Measurements from ENCODE around the gene BCL2L2. TPM values are rescaled to one million over a fixed set of nuclear protein-coding genes. Genes with fewer than 3 reads are reported as not detected.

The BCL2L2 gene
- total RNA-seq, 2 experiments from 2014 or later, result 0.69 to 0.99 TPM

GRCh38 chr14:23297611-23298277, 8.9 kb upstream of the BCL2L2 start:
- CTCF ChIA-PET, result no interaction called here
- POLR2A ChIA-PET, result no interaction called here

GRCh38 chr14:23299211-23299957, 7.2 kb upstream of the BCL2L2 start:
- POLR2A ChIA-PET, result interaction anchor here (1.5 kb wide), 1 partner anchor 13 kb away, joined by 3 read pairs; the partner anchor contains the start of gene HOMEZ
- CTCF ChIA-PET, result interaction anchor here (1.3 to 3.8 kb wide), 3 partner anchors 9 to 179 kb away, joined by 3 to 20 read pairs (median 5); no protein-coding TSS in a partner anchor

- CTCF ChIA-PET, result interaction anchor here (1.9 to 4.5 kb wide), 4 partner anchors 10 to 205 kb away, joined by 5 to 47 read pairs (median 14); partner anchors contain the start of genes ACIN1, C14orf119 and PABPN1
- POLR2A ChIA-PET, result interaction anchor here (0.6 to 3.4 kb wide), 4 partner anchors 14 to 208 kb away, joined by 3 to 73 read pairs (median 3); partner anchors contain the start of genes ACIN1, HOMEZ and PABPN1
These were observed 6.5 kb upstream of the BCL2L2 start for GRCh38 chr14:23299986-23300686.

- POLR2A ChIA-PET, result interaction anchor here (0.6 to 3.4 kb wide), 5 partner anchors 14 to 208 kb away, joined by 3 to 73 read pairs (median 3); partner anchors contain the start of genes ACIN1, HOMEZ and PABPN1
- CTCF ChIA-PET, result interaction anchor here (1.4 to 4.5 kb wide), 6 partner anchors 10 to 206 kb away, joined by 5 to 47 read pairs (median 8); partner anchors contain the start of genes ACIN1, C14orf119, HOMEZ and PABPN1
These were observed 5.9 kb upstream of the BCL2L2 start for GRCh38 chr14:23300687-23301223.

- POLR2A ChIA-PET, result interaction anchor here (0.9 to 3.4 kb wide), 6 partner anchors 16 to 207 kb away, joined by 3 to 73 read pairs (median 5); partner anchors contain the start of genes ACIN1, C14orf119, HOMEZ and PABPN1
- CTCF ChIA-PET, result interaction anchor here (1.3 to 4.5 kb wide), 7 partner anchors 11 to 294 kb away, joined by 3 to 47 read pairs (median 7); partner anchors contain the start of genes ACIN1, C14orf119, HOMEZ and PABPN1
These were observed 5.2 kb upstream of the BCL2L2 start for GRCh38 chr14:23301288-23301968.

- CTCF ChIA-PET, result interaction anchor here (1.3 to 4.5 kb wide), 9 partner anchors 9 to 732 kb away, joined by 3 to 47 read pairs (median 5); partner anchors contain the start of genes ACIN1, C14orf119, HOMEZ and PABPN1
- POLR2A ChIA-PET, result interaction anchor here (0.9 to 3.4 kb wide), 6 partner anchors 16 to 207 kb away, joined by 3 to 73 read pairs (median 5); partner anchors contain the start of genes ACIN1, C14orf119, HOMEZ and PABPN1
These were observed 4.7 kb upstream of the BCL2L2 start for GRCh38 chr14:23301969-23302289.

- POLR2A ChIA-PET, result interaction anchor here (0.5 to 3.4 kb wide), 11 partner anchors 16 to 1743 kb away, joined by 3 to 73 read pairs (median 4); partner anchors contain the start of genes ACIN1, C14orf119, HOMEZ and PABPN1
- CTCF ChIA-PET, result interaction anchor here (0.6 to 4.5 kb wide), 11 partner anchors 7 to 732 kb away, joined by 3 to 47 read pairs (median 5); partner anchors contain the start of genes ACIN1, C14orf119, HOMEZ and PABPN1
These were observed 4.1 kb upstream of the BCL2L2 start, which contains the start of gene PPP1R3E for GRCh38 chr14:23302290-23303225. Gene PPP1R3E (minus strand): TSS chr14:23302859. CDS start chr14:23302576, 283 bp downstream.

GRCh38 chr14:23307146-23307530, 505 bp downstream of the BCL2L2 start:
- ChIA-PET POLR2A (no interaction called here), CTCF (no interaction called here)

- POLR2A ChIA-PET, result interaction anchor here (0.7 kb wide), 1 partner anchor 12 kb away, joined by 3 read pairs; no protein-coding TSS in a partner anchor
- CTCF ChIA-PET, result interaction anchor here (1.0 to 1.3 kb wide), 3 partner anchors 10 to 14 kb away, joined by 3 to 5 read pairs (median 3); no protein-coding TSS in a partner anchor
These were observed 1.3 kb downstream of the BCL2L2 start for GRCh38 chr14:23307687-23308644.

- ChIA-PET CTCF (interaction anchor here (1.0 to 1.3 kb wide), 3 partner anchors 9 to 13 kb away, joined by 3 to 5 read pairs (median 3); no protein-coding TSS in a partner anchor), POLR2A (no interaction called here)
These were observed 2.2 kb downstream of the BCL2L2 start for GRCh38 chr14:23308721-23309445.

GRCh38 chr14:23310546-23310945, 3.9 kb downstream of the BCL2L2 start:
- ChIA-PET CTCF (interaction anchor here (1.4 kb wide), 1 partner anchor 8 kb away, joined by 3 read pairs; the partner anchor contains the start of gene PPP1R3E), POLR2A (interaction anchor here (1.4 kb wide), 1 partner anchor 11 kb away, joined by 4 read pairs; the partner anchor contains the start of gene PABPN1)

- POLR2A ChIA-PET, result no interaction called here
These were observed 9.7 kb downstream of the BCL2L2 start for GRCh38 chr14:23316300-23316699.

GRCh38 chr14:23319746-23320583, 13.3 kb downstream of the BCL2L2 start:
- POLR2A ChIA-PET, result interaction anchor here (0.6 to 2.9 kb wide), 4 partner anchors 12 to 29 kb away, joined by 3 to 73 read pairs (median 6); partner anchors contain the start of genes BCL2L2 and PPP1R3E
- CTCF ChIA-PET, result interaction anchor here (0.6 to 7.1 kb wide), 9 partner anchors 9 to 258 kb away, joined by 3 to 47 read pairs (median 3); partner anchors contain the start of genes HOMEZ and PPP1R3E

More at GRCh38 chr14:23316300-23316699, 9.7 kb downstream of the BCL2L2 start:
- CTCF ChIA-PET, result no interaction called here
